Ramos (cell line): ENCODE results near the gene CBLC.

ENCODE experiments used
- in situ Hi-C: fragments of 300-500 bp; cut with MboI; formaldehyde crosslinking; loops from one replicate; pipeline ENCODE4 v1.14.3; 2022; ENCODE audit warnings: low sequenced_read_pairs; ENCODE audit not compliant: unreplicated experiment

CBLC gene

DNA sequence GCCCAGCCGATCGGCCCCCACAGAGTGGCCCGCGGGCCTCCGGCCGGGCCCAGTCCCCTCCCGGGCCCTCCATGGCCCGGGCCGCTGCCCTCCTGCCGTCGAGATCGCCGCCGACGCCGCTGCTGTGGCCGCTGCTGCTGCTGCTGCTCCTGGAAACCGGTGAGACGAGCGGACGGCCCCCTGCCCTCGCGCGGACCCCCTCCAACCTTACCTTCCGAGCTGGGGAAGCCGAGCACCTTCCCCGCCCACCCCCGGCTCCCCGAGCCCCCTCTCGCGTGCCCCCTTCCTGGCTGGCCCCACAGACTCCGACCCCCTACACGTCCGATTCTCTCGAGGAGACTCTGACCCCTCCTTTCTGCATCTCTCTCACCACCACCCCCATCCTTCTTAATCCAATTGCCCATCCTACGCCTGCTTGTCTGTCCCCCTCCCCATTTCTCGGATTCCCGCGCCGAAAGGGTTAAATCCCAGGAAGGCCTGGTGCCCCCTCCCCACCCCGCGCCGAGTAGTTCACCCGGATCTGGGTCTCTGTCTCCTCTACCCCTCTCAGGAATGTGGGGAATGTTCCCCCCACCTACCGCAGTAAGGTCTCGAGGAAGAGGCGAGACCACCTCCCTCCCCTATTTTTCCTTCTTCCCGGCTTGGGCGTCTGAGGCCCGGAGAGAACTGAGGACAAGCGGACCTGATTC, 68.9 kb downstream of the CBLC start:
- in situ Hi-C loops, result no loop called here

DNA sequence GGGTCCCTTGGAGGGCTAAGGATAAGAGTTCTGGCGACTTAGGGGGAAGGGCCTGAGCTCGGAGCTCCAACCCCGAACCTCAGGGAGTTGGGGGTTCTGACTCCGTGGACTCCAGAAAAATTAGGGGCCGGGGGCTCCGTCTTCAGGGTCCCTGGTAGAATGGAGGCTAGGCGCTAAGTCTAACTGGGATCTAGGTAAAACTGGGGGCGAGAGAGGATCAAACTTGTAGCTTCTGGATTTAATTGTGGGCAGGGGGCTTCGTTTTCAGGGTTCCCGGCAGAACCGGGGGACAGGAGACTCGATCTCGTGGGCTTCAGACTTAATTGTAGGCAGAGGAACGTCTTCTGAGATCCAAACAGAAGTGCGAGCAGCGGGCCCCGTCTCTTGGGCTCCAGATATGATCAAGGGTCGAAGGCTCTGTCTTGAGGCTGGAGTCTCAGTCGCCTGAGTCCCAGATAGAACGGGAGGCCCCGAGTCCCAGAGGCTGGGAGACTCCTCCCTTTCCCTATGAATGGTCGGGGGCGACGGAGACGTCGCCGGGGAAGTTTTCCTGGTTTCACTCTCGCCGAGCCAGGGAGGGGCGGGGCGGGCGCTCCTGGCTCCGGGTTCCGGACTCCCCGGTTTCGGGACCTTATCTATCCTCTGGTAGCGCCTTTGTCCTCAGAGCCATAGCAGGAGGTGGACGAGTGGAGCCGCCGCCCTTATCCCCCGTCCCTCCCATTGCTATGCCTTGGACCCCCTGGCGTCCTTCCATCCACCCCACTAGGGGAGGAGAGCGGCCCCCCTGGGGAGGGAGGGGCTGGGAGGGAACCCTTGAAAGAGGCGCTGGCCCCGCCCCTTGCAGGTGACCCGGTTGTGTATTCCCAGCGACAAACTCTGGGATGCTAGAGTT, 69.7 kb downstream of the CBLC start:
- in situ Hi-C loops, result no loop called here

DNA sequence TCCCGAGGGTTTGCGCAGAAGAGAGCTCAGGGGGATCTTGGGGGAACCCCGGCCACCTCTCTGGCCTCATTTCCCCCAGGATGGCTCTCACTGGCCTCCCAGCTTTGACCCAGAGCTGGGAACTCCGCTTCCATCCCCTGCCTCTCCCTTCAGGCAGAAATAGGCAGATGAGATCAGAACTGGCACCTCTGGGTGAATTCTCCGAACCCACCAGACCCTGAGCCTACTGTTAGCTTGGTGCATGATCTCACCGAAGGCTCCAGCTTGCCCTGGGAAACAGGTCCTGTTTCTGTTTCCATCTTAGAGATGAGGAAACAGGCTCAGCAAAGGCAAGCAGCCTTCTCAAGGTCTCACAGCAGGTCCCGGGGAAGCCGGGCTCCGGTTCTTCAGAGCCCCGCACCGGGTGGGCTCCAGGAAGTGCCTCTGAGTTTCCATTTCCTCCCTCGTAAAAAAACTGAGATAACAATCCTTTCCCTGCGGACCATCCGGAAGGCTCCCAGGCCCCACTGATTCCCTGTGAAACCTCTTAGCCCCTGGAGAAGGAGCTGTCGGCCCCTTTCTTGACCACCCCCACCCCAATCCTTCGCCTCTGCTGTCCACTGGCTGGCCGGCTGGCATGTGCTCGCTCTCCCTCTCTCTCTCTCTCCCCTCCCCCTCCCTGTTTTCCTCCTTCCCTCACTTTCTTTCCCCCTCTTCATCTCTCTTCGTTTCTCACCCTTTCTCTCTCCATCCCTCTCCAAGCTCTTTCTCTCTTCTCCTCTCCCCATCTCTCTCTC, 70.5 kb downstream of the CBLC start:
- in situ Hi-C loops, result no loop called here

DNA sequence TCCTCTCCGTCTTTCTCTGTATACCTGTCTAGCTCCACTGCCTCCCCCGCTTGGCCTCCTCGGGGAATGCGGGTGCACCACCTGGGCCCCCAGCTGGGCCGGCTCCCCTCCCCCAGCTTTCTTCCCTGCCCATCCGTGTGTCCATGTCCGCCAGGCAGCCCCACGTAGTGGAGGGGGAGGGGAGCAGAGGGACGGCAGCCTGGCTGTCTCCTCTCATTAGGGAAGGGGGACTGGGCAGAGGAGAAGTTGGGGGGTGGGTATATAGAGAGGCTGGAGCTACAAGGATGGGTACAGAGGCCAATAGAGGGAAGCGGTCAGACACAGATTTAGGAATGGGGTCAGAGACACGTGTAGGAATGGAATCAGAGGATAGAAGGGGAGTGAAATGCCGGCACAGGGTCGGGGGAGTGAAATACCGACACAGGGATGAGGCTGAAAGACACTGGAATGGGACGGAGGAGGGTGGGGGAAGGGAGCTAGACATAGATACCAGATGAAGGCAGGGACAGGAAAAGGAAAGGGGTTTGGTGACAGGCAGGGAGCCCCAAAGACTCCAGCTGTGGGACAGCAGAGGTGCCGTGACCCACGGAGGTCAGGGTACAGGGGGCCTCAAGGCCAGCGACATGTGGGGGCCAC, 71.2 kb downstream of the CBLC start:
- in situ Hi-C loops, result no loop called here
